GM12878 (cell line): ENCODE measurements around the gene LNPK. TPM values are rescaled to one million over a fixed set of nuclear protein-coding genes. Genes with fewer than 3 reads are reported as not detected.

ENCODE experiments used
- CUX1 ChIP-seq: IDR thresholded peaks from 2 replicates; pipeline ENCODE4 v1.6.1; 2012; ENCODE audit warnings: improper control_type of control experiment, low read depth, low read length; ENCODE audit not compliant: insufficient replicate concordance
- IRF5 ChIP-seq: fragments of 450-650 bp; IDR thresholded peaks from 2 replicates; pipeline ENCODE4 v1.6.1; 2017; ENCODE audit warnings: borderline replicate concordance
- NFYA ChIP-seq: IDR thresholded peaks from 2 replicates; pipeline ENCODE4 v1.6.1; 2011; ENCODE audit warnings: low read depth, mild to moderate bottlenecking, low read length, improper control_type of control experiment, borderline replicate concordance
- POLR2AphosphoS5 ChIP-seq: IDR thresholded peaks from 2 replicates; pipeline ENCODE4 v1.6.1; 2011; ENCODE audit warnings: mild to moderate bottlenecking, low read length, inconsistent platforms
- PRDM15 ChIP-seq: fragments of 450-650 bp; formaldehyde crosslinking; IDR thresholded peaks from 2 replicates; pipeline ENCODE4 v1.4.0; 2020; ENCODE audit warnings: mild to moderate bottlenecking, moderate library complexity
- SRF ChIP-seq, 2 experiments: IDR thresholded peaks; 2 replicates each; pipeline ENCODE4 v1.6.1; 2011; ENCODE audit warnings: low read depth in 2 of 2, low read length in 2 of 2, mild to moderate bottlenecking in 1 of 2, moderate library complexity in 1 of 2
- TBL1XR1 ChIP-seq: IDR thresholded peaks from 2 replicates; pipeline ENCODE4 v1.6.1; 2012; ENCODE audit warnings: low read depth, low read length, improper control_type of control experiment
- ZNF384 ChIP-seq: IDR thresholded peaks from 2 replicates; pipeline ENCODE4 v1.6.1; 2012; ENCODE audit warnings: low read depth, mild to moderate bottlenecking, low read length, improper control_type of control experiment, borderline replicate concordance
- polyA plus RNA-seq, 11 experiments: library from polyadenylated mRNA; depleted of rRNA in 4 of 11; unstranded in 6 of 11; stranded (reverse) in 5 of 11; fragments of >200 nt; fragmentation: Nextera tagmentation in 4 of 11; fragmentation: Illumina TruSeq in 1 of 11; extraction: Ambion mirVana in 4 of 11; extraction: Trizol in 1 of 11; gene quantifications; 1 replicate in 1 of 11; 2 replicates in 10 of 11; pipeline versions ENCODE4 v1.2.1 to v1.2.3, GENCODE V29; 2011 to 2016; ENCODE audit warnings: inconsistent platforms in 2 of 11, missing spikeins in 2 of 11, low read depth in 1 of 11
- total RNA-seq, 4 experiments: library from RNA; depleted of rRNA in 3 of 4; stranded (reverse); fragments of >200 nt in 3 of 4; fragmentation: Illumina TruSeq in 1 of 4; extraction: Trizol in 1 of 4; gene quantifications; 2 replicates each; pipeline versions ENCODE4 v1.2.1 to v1.2.3, GENCODE V29; 2013 to 2021
- TF ChIP-seq, protein P1 (sequence below): IDR thresholded peaks from 2 replicates; pipeline ENCODE4 v1.6.1; 2011; ENCODE audit warnings: borderline replicate concordance, low read depth, mild to moderate bottlenecking, moderate library complexity, mixed read lengths, low read length; ENCODE audit not compliant: insufficient read depth; ENCODE audit errors: extremely low read length
- TF ChIP-seq, protein P2 (sequence below): fragments of 450-650 bp; IDR thresholded peaks from 2 replicates; pipeline ENCODE4 v1.6.1; 2018; ENCODE audit warnings: mild to moderate bottlenecking, low read depth, moderate library complexity; ENCODE audit not compliant: partially characterized antibody
- TF ChIP-seq, protein P3 (sequence below): fragments of 450-650 bp; IDR thresholded peaks from 2 replicates; pipeline ENCODE4 v1.6.1; 2016; ENCODE audit warnings: mild to moderate bottlenecking

The LNPK gene
- total and polyA plus RNA-seq, 10 of the 15 experiments (the other 5 are each of a cell fraction or from before 2014, with no cell fraction given), result 3.2 to 30.0 (median 15.6) TPM

GRCh38 chr2:176001916-176002687 is at the start of gene LNPK (continued):
- TF ChIP-seq TBL1XR1 (no peak; the same call in 1 of the 2 replicates), IRF5 (no peak), NFYA (no peak), SRF (IDR thresholded peaks at IDR 0.05; ENCODE audit: low read depth in 2 of 2, low read length in 2 of 2) (no peak), PRDM15 (CRISPR knock-in tag) (peak; percentile 88), POLR2AphosphoS5 (peak; percentile 80), ZNF384 (no peak), CUX1 (no peak)
- TF ChIP-seq, protein P1, sequence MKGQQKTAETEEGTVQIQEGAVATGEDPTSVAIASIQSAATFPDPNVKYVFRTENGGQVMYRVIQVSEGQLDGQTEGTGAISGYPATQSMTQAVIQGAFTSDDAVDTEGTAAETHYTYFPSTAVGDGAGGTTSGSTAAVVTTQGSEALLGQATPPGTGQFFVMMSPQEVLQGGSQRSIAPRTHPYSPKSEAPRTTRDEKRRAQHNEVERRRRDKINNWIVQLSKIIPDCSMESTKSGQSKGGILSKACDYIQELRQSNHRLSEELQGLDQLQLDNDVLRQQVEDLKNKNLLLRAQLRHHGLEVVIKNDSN, result peak; percentile 96
- TF ChIP-seq, protein P2, sequence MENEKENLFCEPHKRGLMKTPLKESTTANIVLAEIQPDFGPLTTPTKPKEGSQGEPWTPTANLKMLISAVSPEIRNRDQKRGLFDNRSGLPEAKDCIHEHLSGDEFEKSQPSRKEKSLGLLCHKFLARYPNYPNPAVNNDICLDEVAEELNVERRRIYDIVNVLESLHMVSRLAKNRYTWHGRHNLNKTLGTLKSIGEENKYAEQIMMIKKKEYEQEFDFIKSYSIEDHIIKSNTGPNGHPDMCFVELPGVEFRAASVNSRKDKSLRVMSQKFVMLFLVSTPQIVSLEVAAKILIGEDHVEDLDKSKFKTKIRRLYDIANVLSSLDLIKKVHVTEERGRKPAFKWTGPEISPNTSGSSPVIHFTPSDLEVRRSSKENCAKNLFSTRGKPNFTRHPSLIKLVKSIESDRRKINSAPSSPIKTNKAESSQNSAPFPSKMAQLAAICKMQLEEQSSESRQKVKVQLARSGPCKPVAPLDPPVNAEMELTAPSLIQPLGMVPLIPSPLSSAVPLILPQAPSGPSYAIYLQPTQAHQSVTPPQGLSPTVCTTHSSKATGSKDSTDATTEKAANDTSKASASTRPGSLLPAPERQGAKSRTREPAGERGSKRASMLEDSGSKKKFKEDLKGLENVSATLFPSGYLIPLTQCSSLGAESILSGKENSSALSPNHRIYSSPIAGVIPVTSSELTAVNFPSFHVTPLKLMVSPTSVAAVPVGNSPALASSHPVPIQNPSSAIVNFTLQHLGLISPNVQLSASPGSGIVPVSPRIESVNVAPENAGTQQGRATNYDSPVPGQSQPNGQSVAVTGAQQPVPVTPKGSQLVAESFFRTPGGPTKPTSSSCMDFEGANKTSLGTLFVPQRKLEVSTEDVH, result no peak
- TF ChIP-seq, protein P3, sequence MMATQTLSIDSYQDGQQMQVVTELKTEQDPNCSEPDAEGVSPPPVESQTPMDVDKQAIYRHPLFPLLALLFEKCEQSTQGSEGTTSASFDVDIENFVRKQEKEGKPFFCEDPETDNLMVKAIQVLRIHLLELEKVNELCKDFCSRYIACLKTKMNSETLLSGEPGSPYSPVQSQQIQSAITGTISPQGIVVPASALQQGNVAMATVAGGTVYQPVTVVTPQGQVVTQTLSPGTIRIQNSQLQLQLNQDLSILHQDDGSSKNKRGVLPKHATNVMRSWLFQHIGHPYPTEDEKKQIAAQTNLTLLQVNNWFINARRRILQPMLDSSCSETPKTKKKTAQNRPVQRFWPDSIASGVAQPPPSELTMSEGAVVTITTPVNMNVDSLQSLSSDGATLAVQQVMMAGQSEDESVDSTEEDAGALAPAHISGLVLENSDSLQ, result peak; percentile 14; the same call in 1 of the 2 replicates
